NT2/D1 (cell line): Measurements from ENCODE around the gene EPHA2.
A peak's percentile ranks its signal among the peaks of the same experiment; 100 is the strongest.

ENCODE experiments used
- DNase-seq: peaks from one replicate; pipeline ENCODE4 v3.0.0-alpha.2; 2011; ENCODE audit warnings: low read depth, low spot score
- H3K27me3 ChIP-seq: 2 replicates; pipeline ENCODE4 v1.6.0; 2011; ENCODE audit warnings: mild to moderate bottlenecking; ENCODE audit not compliant: insufficient read length, insufficient read depth
- H3K36me3 ChIP-seq: 2 replicates; pipeline ENCODE4 v1.6.1; 2011; ENCODE audit warnings: mild to moderate bottlenecking, low read length, mixed read lengths; ENCODE audit not compliant: insufficient read depth, insufficient read length
- H3K4me1 ChIP-seq: 2 replicates; pipeline ENCODE4 v1.5.1; 2011; ENCODE audit not compliant: insufficient read depth, insufficient read length
- H3K4me3 ChIP-seq: 2 replicates; pipeline ENCODE4 v1.5.1; 2011; ENCODE audit warnings: low read depth; ENCODE audit not compliant: insufficient read length
- H3K9ac ChIP-seq: 2 replicates; pipeline ENCODE4 v1.6.0; 2011; ENCODE audit warnings: low read depth; ENCODE audit not compliant: insufficient read length
- H3K9me3 ChIP-seq: 2 replicates; pipeline ENCODE4 v1.5.1; 2011; ENCODE audit warnings: mild to moderate bottlenecking, low read length; ENCODE audit not compliant: insufficient read depth
- SUZ12 ChIP-seq: IDR thresholded peaks from 2 replicates; pipeline ENCODE4 v1.6.1; 2011; ENCODE audit not compliant: insufficient read length, insufficient read depth; ENCODE audit errors: extremely low read depth
- YY1 ChIP-seq: IDR thresholded peaks from 2 replicates; pipeline ENCODE4 v1.6.1; 2011; ENCODE audit not compliant: insufficient read length, insufficient read depth
- ZNF274 ChIP-seq: IDR thresholded peaks from 2 replicates; pipeline ENCODE4 v1.6.1; 2011; ENCODE audit warnings: mild to moderate bottlenecking, low read depth, low read length

Gene EPHA2

GRCh38 chr1:16174886-16175598 lies 19.2 kb upstream of the EPHA2 start:
- Histone ChIP-seq H3K36me3 (no peaks in the 10 kb centered on the region), H3K9ac (no peak overlapping the region), H3K4me3 (no peak overlapping the region), H3K4me1 (peaks cover 26% of the 10 kb centered on the region), H3K9me3 (no peaks in the 10 kb centered on the region), H3K27me3 (no peaks in the 10 kb centered on the region)
- TF ChIP-seq ZNF274 (no peak), SUZ12 (no peak), YY1 (no peak)
- no peak for DNase-seq

- H3K4me1 ChIP-seq: peaks cover 28% of the 10 kb centered on the region
- no peak overlapping the region for H3K4me3 ChIP-seq
- TF ChIP-seq YY1: no peak
- no peak for TF ChIP-seq ZNF274
- no peak for TF ChIP-seq SUZ12
- H3K9me3 ChIP-seq: no peaks in the 10 kb centered on the region
- no peaks in the 10 kb centered on the region for H3K27me3 ChIP-seq
- H3K9ac ChIP-seq: no peak overlapping the region
- no peak for DNase-seq
- no peaks in the 10 kb centered on the region for H3K36me3 ChIP-seq
Measured at GRCh38 chr1:16174261-16174868, 18.5 kb upstream of the EPHA2 start.

- DNase-seq: no peak
- Histone ChIP-seq H3K4me1 (peaks cover 28% of the 10 kb centered on the region), H3K27me3 (no peaks in the 10 kb centered on the region), H3K36me3 (no peaks in the 10 kb centered on the region), H3K9ac (peak overlapping the region; percentile 64), H3K4me3 (no peak overlapping the region), H3K9me3 (no peaks in the 10 kb centered on the region)
- TF ChIP-seq SUZ12 (no peak), ZNF274 (no peak), YY1 (no peak)
Measured at GRCh38 chr1:16173447-16174260, 17.8 kb upstream of the EPHA2 start.

GRCh38 chr1:16172964-16173446 lies 17.1 kb upstream of the EPHA2 start:
- H3K4me1 ChIP-seq: peaks cover 26% of the 10 kb centered on the region
- DNase-seq: no peak
- TF ChIP-seq YY1: no peak
- TF ChIP-seq ZNF274: no peak
- no peak for TF ChIP-seq SUZ12
- peak overlapping the region; percentile 64 for H3K9ac ChIP-seq
- H3K9me3 ChIP-seq: no peaks in the 10 kb centered on the region
- H3K4me3 ChIP-seq: no peak overlapping the region
- H3K36me3 ChIP-seq: no peaks in the 10 kb centered on the region
- no peaks in the 10 kb centered on the region for H3K27me3 ChIP-seq

GRCh38 chr1:16172218-16172830 lies 16.5 kb upstream of the EPHA2 start:
- TF ChIP-seq ZNF274: no peak
- TF ChIP-seq SUZ12: no peak
- no peak for TF ChIP-seq YY1

GRCh38 chr1:16171314-16172151 lies 15.7 kb upstream of the EPHA2 start:
- Histone ChIP-seq H3K4me1 (peaks cover 24% of the 10 kb centered on the region), H3K36me3 (no peaks in the 10 kb centered on the region), H3K27me3 (no peaks in the 10 kb centered on the region), H3K9me3 (no peaks in the 10 kb centered on the region), H3K9ac (no peak overlapping the region), H3K4me3 (no peak overlapping the region)
- DNase-seq: no peak
- no peak for TF ChIP-seq YY1

More at GRCh38 chr1:16172218-16172830, 16.5 kb upstream of the EPHA2 start:
- H3K27me3 ChIP-seq: no peaks in the 10 kb centered on the region
- no peak overlapping the region for H3K9ac ChIP-seq
- H3K9me3 ChIP-seq: no peaks in the 10 kb centered on the region
- DNase-seq: no peak
- H3K36me3 ChIP-seq: no peaks in the 10 kb centered on the region
- peaks cover 26% of the 10 kb centered on the region for H3K4me1 ChIP-seq
- no peak overlapping the region for H3K4me3 ChIP-seq
